GM21367 (cell line): Measurements from ENCODE around the gene CACNA1A.
"Not testable (repeated sequence)": the region's sequence is repeated elsewhere in the genome, so short reads cannot be mapped to it uniquely, and the experiment has no call there.

Source experiments
- ATAC-seq: cut with Tn5 transposase; IDR thresholded peaks from one replicate; pipeline ENCODE4 v1.9.1; 2021; ENCODE audit not compliant: unreplicated experiment

Gene CACNA1A

GRCh38 chr19:13366529-13367143 is 139.6 kb downstream of the CACNA1A start:
- no peak for ATAC-seq

DNA sequence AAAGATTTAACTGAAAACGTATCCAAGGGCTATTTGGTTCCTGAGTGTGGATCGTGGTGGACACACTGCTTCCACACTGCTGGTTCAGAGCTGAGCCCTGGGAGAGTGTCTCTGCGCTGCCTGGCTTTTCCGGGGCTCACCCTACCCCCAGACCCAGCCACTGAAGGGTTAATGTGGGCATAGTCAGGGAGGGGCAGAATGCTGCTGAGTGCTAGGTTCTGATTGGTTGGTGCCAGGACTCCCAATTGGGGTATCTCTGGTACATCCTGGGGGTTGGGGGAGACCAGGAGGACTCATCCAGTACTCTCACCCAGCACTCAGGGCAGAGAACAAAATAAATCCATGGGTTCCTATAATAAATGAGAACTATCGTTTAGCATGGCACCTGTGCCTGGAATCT is 142.3 kb downstream of the CACNA1A start:
- ATAC-seq: no peak

DNA sequence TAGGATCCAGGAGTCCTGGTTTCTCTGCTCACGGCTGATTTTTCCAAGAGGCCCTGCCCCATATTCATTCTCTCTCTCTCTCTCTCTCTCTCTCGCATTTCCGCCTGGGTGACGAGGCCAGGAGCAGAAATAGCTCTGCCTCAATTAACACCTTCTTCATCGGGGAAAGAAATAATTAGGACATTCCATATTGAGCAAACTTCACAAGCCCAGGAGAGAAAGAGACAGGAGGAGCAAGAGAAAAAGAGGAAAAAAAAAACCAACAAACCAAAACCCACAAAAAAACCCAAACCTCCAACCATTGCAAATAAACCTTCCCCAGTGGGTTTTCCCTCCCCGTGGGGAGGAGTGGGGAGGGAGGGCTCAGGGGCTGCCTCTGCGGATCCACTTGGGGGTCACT is 143.0 kb downstream of the CACNA1A start:
- ATAC-seq: no peak

DNA sequence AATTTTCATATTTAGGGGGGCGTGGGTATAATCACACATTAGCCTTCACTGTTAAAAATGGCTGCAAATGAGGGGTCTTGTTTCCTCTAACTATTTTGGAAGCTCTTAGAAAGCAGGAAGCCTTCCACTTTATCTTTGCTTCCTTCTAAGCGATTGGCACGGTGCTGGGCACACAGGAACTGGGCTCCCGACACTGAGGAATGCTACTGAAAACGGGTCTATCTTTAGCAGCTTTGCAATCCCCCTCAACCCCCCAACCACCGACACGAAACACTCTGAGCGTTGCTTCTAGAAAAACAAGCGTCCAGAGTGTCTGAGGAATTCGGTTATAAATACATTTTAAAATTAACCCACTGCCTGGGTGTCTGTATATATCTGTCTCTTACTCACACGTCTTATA is 143.6 kb downstream of the CACNA1A start:
- ATAC-seq: no peak

DNA sequence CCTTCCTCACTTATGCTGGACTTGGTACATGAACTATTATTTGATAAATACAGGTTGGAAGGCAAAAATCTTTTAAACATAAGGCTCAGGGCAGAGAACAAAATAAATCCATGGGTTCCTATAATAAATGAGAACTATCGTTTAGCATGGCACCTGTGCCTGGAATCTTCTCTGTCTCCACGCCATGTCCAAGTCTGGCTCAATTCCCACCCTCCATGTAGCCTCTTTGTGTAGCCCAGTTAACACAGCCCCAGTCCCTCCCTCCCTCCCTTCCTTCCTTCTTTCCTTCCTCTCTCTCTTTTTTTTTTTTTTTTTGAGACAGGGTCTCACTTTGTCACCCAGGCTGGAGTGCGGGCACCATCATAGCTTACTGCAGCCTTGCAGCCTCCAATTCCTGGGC is 144.6 kb downstream of the CACNA1A start:
- not testable (repeated sequence) for ATAC-seq

- no peak for ATAC-seq
Measured at GRCh38 chr19:13356686-13357280, 149.5 kb downstream of the CACNA1A start.

DNA sequence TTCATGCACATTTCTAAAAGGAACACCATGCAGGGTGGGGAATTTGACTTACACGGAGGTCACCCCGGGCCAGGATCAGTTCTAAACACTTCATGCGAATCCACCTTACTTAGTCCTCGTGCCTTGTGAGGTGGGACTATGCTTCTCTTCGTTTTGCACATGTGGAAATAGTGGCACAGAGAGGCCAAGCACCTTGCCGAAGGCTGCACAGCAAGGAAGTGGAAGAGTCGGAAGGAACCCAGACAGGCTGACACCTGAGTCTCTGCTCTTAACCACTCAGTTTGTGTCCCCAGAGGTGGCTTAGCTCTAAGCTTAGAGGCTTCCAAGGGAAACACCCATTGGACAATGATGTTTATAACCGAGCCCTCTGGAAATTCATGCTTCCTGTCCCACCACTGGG is 150.1 kb downstream of the CACNA1A start:
- no peak for ATAC-seq

GRCh38 chr19:13355356-13355755 is 150.9 kb downstream of the CACNA1A start:
- ATAC-seq: no peak

GRCh38 chr19:13353625-13354024 is 152.7 kb downstream of the CACNA1A start:
- ATAC-seq: no peak

- ATAC-seq: no peak
Measured at GRCh38 chr19:13350759-13351158, 155.5 kb downstream of the CACNA1A start.

DNA sequence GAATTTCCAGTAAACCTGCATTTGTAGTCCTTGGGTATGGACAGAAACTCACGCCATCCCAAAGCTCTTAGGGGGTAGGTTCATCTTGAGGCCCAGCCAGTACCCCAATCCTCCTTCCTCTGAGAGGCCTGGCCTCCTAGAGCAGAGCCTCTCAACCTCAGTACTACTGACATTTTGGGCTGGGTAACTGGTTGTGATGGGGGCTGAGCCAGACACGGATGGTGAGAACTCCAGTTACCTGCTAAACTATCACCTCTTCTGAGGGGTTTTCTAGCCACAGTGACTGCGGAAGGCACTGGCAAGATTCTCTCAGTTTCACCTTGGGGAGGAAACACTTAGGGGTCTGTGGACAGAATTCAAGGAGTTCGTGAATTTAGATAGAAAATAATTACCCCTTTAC is 156.2 kb downstream of the CACNA1A start:
- ATAC-seq: no peak

GRCh38 chr19:13347367-13347766 is 158.9 kb downstream of the CACNA1A start:
- no peak for ATAC-seq

- no peak for ATAC-seq
Measured at GRCh38 chr19:13343514-13343913, 162.8 kb downstream of the CACNA1A start.

- no peak for ATAC-seq
Measured at GRCh38 chr19:13342672-13343071, 163.6 kb downstream of the CACNA1A start.

- no peak for ATAC-seq
Measured at GRCh38 chr19:13339869-13340268, 166.4 kb downstream of the CACNA1A start.

GRCh38 chr19:13337181-13337580 is 169.1 kb downstream of the CACNA1A start:
- ATAC-seq: no peak

DNA sequence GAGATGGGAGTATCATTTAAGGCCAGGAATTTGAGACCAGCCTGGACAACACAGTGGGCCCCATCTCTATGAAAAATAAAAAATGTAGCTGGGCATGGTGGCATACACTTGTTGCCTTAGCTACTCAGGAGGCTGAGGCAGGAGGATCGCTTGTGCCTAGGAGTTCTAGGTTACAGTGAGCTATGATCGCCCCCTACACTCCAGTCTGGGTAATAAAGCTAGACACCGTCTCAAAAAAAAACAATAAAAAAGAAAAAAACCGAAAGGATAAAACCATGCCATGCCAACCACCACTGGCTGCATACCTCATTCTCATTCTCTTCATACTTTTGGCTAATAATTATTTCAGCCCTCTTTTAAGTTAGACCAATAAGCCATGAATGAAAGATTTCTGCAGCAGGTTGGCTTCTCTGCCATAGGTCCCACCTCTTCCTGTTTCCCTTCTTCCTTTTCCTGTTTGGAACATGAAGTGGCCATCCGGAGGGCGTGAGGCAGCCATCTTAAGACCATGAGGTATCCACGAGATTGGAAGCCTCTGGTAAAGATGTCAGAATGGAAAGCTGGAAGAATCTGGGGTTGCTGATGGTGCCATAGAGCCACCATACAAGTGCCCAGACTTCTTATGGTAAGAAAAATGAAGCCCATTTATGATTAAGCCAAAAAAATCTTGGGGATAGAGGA is 171.3 kb downstream of the CACNA1A start:
- ATAC-seq: no peak

DNA sequence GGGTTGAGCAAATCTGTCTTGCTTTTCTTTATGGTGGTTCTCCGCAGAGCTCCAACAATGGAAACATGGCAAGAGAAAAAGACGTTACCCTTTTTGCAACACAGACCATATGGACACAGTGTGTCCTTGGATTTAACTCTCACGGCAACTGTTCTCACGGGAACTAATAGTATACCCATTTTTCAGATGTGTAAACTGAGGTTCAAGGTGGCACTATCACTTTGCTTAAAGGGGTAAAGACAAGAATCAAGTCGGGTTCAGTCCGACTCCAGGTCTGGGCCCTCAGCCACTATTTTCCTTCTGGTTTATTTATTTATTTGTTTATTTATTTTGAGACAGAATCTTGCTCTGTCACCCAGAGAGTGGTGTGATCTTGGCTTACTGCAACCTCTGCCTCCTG is 176.0 kb downstream of the CACNA1A start:
- ATAC-seq: no peak

DNA sequence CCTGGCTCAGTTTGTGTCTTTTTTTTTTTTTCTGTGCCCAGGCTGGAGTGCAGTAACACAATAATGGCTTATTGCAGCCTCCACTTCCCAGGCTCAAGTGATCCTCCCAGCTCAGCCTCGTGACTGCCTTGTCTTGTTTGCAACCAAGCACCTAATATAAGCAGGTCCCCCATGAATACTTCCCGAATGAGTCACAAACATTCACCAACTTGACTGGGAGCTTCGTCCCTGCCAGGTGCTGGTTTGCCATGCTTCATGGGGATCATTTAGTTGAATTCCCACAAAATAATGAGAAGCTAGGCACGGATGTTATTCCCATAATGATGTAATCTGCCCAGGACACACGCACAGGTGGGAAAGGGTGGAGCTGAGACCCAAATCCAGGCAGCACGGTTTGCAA is 176.5 kb downstream of the CACNA1A start:
- ATAC-seq: no peak

DNA sequence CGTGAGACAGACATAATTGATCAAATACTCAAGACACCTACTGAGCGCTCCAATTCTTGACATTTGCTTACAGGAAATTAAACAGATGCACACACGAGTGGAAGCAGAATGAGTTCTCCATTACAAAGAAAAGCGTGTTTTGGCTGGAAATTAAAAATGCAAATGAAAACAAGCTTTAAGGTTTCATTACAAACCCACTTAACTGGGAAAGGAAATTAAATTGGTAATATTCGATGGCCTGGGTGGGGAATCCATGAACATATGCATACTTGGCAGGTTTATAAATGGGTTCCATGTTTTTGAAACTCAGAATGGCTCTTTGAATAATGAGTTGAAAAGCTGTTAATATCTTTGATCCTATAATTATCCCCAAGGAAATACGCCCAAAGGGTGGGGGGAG is 178.0 kb downstream of the CACNA1A start:
- ATAC-seq: no peak

GRCh38 chr19:13319526-13319925 is 186.8 kb downstream of the CACNA1A start:
- no peak for ATAC-seq

DNA sequence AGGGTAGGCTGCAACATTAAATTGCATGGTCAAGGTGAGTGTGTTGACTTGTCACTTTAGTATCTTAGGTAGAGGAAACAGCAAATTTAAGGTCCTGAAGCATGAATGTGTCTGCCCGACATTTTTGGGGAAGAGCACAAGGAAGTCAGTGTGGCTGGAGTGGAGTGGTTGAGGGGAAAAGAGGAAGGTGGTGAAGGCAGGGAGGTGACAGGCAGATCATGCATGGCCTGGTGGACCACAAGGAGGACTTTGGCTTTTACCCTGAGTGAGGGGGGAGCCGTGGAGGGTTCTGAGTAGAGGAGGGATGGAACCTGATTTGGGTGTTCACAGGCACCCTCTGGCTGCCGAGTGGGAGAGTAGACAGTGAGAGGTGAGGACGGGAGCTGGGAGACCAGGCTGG is 188.1 kb downstream of the CACNA1A start:
- ATAC-seq: no peak

- ATAC-seq: no peak
Measured at GRCh38 chr19:13315495-13315894, 190.8 kb downstream of the CACNA1A start.
